WTC11 (cell line): ENCODE measurements around the gene LHFPL6. TPM values are rescaled to one million over a fixed set of nuclear protein-coding genes. Genes with fewer than 3 reads are reported as not detected.

Experiments
- ATAC-seq: fragments of 200-7000 bp; cut with Tn5 transposase; 2 replicates; pipeline ENCODE4 v1.10.0; 2021; ENCODE audit warnings: mild to moderate bottlenecking, moderate library complexity
- CTCF ChIA-PET: fragments of 300-600 bp; sonication (Branson Sonifier 250); formaldehyde crosslinking; loops from one replicate; lab custom pipeline; 2021; ENCODE audit warnings: antibody characterized with exemption; lab: Charles Lee
- POLR2A ChIA-PET: fragments of 350-600 bp; sonication (Branson Sonifier 250); formaldehyde crosslinking; loops from one replicate; lab custom pipeline; 2021; ENCODE audit warnings: antibody characterized with exemption; lab: Charles Lee
- DNase-seq: peaks from one replicate; pipeline ENCODE4 v3.0.0; 2021; ENCODE audit warnings: low spot score
- H3K27ac Mint-ChIP-seq: 2 replicates; pipeline ENCODE4 v1.8.0; 2021; ENCODE audit warnings: mixed read lengths
- H3K27me3 Mint-ChIP-seq: 2 replicates; pipeline ENCODE4 v1.8.0; 2021; ENCODE audit warnings: low read depth, mild to moderate bottlenecking, moderate library complexity, mixed read lengths
- H3K36me3 Mint-ChIP-seq: 2 replicates; pipeline ENCODE4 v1.8.0; 2021; ENCODE audit warnings: mixed read lengths
- H3K4me1 Mint-ChIP-seq: 2 replicates; pipeline ENCODE4 v1.8.0; 2022; ENCODE audit warnings: mixed read lengths
- H3K4me3 Mint-ChIP-seq: 2 replicates; pipeline ENCODE4 v1.8.0; 2021; ENCODE audit warnings: mild to moderate bottlenecking, moderate library complexity, mixed read lengths
- H3K9me3 Mint-ChIP-seq: 2 replicates; pipeline ENCODE4 v1.8.0; 2021; ENCODE audit warnings: mixed read lengths
- ATF1 ChIP-seq: sonication (generic); formaldehyde crosslinking; IDR thresholded peaks from 2 replicates; pipeline ENCODE4 v1.8.1; 2023; ENCODE audit warnings: mild to moderate bottlenecking, moderate library complexity, missing genetic modification reagents
- ESRRA ChIP-seq: sonication (generic); formaldehyde crosslinking; IDR thresholded peaks from 2 replicates; pipeline ENCODE4 v1.8.1; 2022; ENCODE audit warnings: mild to moderate bottlenecking, missing genetic modification reagents, borderline replicate concordance
- ETV6 ChIP-seq: sonication (generic); formaldehyde crosslinking; IDR thresholded peaks from 2 replicates; pipeline ENCODE4 v1.8.1; 2022; ENCODE audit warnings: mild to moderate bottlenecking, missing genetic modification reagents
- FOXP1 ChIP-seq: sonication (generic); formaldehyde crosslinking; IDR thresholded peaks from 2 replicates; pipeline ENCODE4 v1.8.0; 2022; ENCODE audit warnings: missing genetic modification reagents, mild to moderate bottlenecking, moderate library complexity, borderline replicate concordance
- GABPB1 ChIP-seq: sonication (generic); formaldehyde crosslinking; IDR thresholded peaks from 2 replicates; pipeline ENCODE4 v1.8.1; 2023; ENCODE audit warnings: mild to moderate bottlenecking, missing genetic modification reagents
- NR1H2 ChIP-seq: sonication (generic); formaldehyde crosslinking; IDR thresholded peaks from 2 replicates; pipeline ENCODE4 v1.9.0; 2021; ENCODE audit warnings: mild to moderate bottlenecking, moderate library complexity, missing genetic modification reagents
- RELA ChIP-seq: sonication (generic); formaldehyde crosslinking; IDR thresholded peaks from 2 replicates; pipeline ENCODE4 v1.8.1; 2022; ENCODE audit warnings: missing genetic modification reagents, mild to moderate bottlenecking, borderline replicate concordance
- RORB ChIP-seq: fragments of 250-450 bp; sonication (Bioruptor Pico); IDR thresholded peaks from 2 replicates; pipeline ENCODE4 v1.9.0; 2021; ENCODE audit warnings: mild to moderate bottlenecking
- SMAD4 ChIP-seq: sonication (generic); formaldehyde crosslinking; IDR thresholded peaks from 2 replicates; pipeline ENCODE4 v1.8.0; 2022; ENCODE audit warnings: mild to moderate bottlenecking, missing genetic modification reagents
- SOX15 ChIP-seq: fragments of 250-450 bp; sonication (Bioruptor Pico); IDR thresholded peaks from 2 replicates; pipeline ENCODE4 v1.9.0; 2021; ENCODE audit warnings: mild to moderate bottlenecking
- ZNF396 ChIP-seq: fragments of 250-450 bp; sonication (Bioruptor Pico); IDR thresholded peaks from 2 replicates; pipeline ENCODE4 v1.8.0; 2021; ENCODE audit warnings: mild to moderate bottlenecking, moderate library complexity, borderline replicate concordance
- ZNF423 ChIP-seq: fragments of 250-450 bp; sonication (Bioruptor Pico); IDR thresholded peaks from 2 replicates; pipeline ENCODE4 v2.1.2; 2022; ENCODE audit warnings: mild to moderate bottlenecking, moderate library complexity
- total RNA-seq: library from RNA; stranded (reverse); gene quantifications from 3 replicates; pipeline ENCODE4 v1.2.3, GENCODE V29; 2021
- TF ChIP-seq, protein P1 (sequence below): sonication (generic); formaldehyde crosslinking; IDR thresholded peaks from 2 replicates; pipeline ENCODE4 v1.8.1; 2023; ENCODE audit warnings: mild to moderate bottlenecking, missing genetic modification reagents, moderate library complexity
- TF ChIP-seq, protein P2 (sequence below): fragments of 250-450 bp; sonication (Bioruptor Pico); IDR thresholded peaks from 2 replicates; pipeline ENCODE4 v2.1.2; 2022; ENCODE audit warnings: mild to moderate bottlenecking, moderate library complexity
- TF ChIP-seq, protein P3 (sequence below): fragments of 250-450 bp; sonication (Bioruptor Pico); IDR thresholded peaks from 2 replicates; pipeline ENCODE4 v1.9.0; 2021; ENCODE audit warnings: moderate library complexity, mild to moderate bottlenecking, inconsistent platforms, borderline replicate concordance
- TF ChIP-seq, protein P4 (sequence below): sonication (generic); formaldehyde crosslinking; IDR thresholded peaks from 2 replicates; pipeline ENCODE4 v1.8.1; 2022; ENCODE audit warnings: low read depth, missing genetic modification reagents, borderline replicate concordance
- TF ChIP-seq, protein P5 (sequence below): sonication (generic); formaldehyde crosslinking; IDR thresholded peaks from 2 replicates; pipeline ENCODE4 v1.8.0; 2022; ENCODE audit warnings: missing genetic modification reagents
- TF ChIP-seq, protein P6 (sequence below): sonication (generic); formaldehyde crosslinking; IDR thresholded peaks from 2 replicates; pipeline ENCODE4 v1.8.1; 2022; ENCODE audit warnings: mild to moderate bottlenecking, missing genetic modification reagents, moderate library complexity, borderline replicate concordance
- TF ChIP-seq, protein P7 (sequence below): sonication (generic); formaldehyde crosslinking; IDR thresholded peaks from 2 replicates; pipeline ENCODE4 v1.8.1; 2022; ENCODE audit warnings: mild to moderate bottlenecking, moderate library complexity, missing genetic modification reagents

The LHFPL6 gene
- total RNA-seq, 1 experiment from 2014 or later, result 4.5 TPM

DNA sequence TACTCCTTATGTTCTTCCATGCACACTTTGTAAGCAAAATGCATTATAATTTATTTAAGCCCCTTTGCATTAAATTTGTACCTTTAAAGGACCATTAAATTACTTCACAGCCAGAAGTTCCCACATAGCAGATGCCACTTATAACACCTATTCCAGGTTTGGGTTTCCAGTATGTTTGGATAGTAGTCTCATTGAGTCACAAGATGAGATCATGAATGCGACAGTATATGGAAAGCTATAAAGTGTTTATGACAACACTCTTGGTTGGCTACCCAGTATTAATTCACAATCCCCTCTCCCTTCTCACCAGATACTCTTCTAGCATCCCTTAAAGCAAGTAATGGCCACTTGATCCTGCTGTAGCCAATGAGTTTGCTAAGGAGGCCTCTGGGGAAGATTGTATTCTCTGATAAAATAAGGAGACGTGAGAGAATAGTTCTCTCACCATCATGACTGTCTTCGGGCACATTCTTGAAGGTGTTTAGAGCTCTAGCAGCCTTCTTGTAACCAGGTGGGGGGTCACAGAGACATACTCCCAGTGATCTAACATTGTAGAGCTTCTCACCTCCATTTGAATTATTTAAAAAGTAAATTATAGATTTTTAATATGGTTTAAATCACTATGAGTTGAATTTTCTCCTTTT lies 2.8 kb upstream of the LHFPL6 start:
- H3K27me3 Mint-ChIP-seq, result peaks cover 69% of the 10 kb centered on the region
- no peak overlapping the region for H3K4me3 Mint-ChIP-seq
- no peak for TF ChIP-seq ZNF396 (CRISPR knock-in tag)
- TF ChIP-seq FOXP1, result no peak
- no peak for TF ChIP-seq GABPB1 (CRISPR knock-in tag)
- TF ChIP-seq, protein P1, sequence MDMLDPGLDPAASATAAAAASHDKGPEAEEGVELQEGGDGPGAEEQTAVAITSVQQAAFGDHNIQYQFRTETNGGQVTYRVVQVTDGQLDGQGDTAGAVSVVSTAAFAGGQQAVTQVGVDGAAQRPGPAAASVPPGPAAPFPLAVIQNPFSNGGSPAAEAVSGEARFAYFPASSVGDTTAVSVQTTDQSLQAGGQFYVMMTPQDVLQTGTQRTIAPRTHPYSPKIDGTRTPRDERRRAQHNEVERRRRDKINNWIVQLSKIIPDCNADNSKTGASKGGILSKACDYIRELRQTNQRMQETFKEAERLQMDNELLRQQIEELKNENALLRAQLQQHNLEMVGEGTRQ (CRISPR knock-in tag), result no peak
- TF ChIP-seq, protein P2, sequence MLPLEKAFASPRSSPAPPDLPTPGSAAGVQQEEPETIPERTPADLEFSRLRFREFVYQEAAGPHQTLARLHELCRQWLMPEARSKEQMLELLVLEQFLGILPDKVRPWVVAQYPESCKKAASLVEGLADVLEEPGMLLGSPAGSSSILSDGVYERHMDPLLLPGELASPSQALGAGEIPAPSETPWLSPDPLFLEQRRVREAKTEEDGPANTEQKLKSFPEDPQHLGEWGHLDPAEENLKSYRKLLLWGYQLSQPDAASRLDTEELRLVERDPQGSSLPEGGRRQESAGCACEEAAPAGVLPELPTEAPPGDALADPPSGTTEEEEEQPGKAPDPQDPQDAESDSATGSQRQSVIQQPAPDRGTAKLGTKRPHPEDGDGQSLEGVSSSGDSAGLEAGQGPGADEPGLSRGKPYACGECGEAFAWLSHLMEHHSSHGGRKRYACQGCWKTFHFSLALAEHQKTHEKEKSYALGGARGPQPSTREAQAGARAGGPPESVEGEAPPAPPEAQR (CRISPR knock-in tag), result no peak
- TF ChIP-seq ETV6 (CRISPR knock-in tag), result no peak
- TF ChIP-seq SOX15 (CRISPR knock-in tag), result no peak
- TF ChIP-seq, protein P3, sequence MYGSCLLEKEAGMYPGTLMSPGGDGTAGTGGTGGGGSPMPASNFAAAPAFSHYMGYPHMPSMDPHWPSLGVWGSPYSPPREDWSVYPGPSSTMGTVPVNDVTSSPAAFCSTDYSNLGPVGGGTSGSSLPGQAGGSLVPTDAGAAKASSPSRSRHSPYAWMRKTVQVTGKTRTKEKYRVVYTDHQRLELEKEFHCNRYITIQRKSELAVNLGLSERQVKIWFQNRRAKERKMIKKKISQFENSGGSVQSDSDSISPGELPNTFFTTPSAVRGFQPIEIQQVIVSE (CRISPR knock-in tag), result no peak
- TF ChIP-seq ZNF423, result no peak
- TF ChIP-seq, protein P4, sequence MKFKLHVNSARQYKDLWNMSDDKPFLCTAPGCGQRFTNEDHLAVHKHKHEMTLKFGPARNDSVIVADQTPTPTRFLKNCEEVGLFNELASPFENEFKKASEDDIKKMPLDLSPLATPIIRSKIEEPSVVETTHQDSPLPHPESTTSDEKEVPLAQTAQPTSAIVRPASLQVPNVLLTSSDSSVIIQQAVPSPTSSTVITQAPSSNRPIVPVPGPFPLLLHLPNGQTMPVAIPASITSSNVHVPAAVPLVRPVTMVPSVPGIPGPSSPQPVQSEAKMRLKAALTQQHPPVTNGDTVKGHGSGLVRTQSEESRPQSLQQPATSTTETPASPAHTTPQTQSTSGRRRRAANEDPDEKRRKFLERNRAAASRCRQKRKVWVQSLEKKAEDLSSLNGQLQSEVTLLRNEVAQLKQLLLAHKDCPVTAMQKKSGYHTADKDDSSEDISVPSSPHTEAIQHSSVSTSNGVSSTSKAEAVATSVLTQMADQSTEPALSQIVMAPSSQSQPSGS, result no peak
- no peak for TF ChIP-seq SMAD4 (CRISPR knock-in tag)
- no peak for TF ChIP-seq RELA
- TF ChIP-seq ATF1 (CRISPR knock-in tag), result no peak
- TF ChIP-seq, protein P5, sequence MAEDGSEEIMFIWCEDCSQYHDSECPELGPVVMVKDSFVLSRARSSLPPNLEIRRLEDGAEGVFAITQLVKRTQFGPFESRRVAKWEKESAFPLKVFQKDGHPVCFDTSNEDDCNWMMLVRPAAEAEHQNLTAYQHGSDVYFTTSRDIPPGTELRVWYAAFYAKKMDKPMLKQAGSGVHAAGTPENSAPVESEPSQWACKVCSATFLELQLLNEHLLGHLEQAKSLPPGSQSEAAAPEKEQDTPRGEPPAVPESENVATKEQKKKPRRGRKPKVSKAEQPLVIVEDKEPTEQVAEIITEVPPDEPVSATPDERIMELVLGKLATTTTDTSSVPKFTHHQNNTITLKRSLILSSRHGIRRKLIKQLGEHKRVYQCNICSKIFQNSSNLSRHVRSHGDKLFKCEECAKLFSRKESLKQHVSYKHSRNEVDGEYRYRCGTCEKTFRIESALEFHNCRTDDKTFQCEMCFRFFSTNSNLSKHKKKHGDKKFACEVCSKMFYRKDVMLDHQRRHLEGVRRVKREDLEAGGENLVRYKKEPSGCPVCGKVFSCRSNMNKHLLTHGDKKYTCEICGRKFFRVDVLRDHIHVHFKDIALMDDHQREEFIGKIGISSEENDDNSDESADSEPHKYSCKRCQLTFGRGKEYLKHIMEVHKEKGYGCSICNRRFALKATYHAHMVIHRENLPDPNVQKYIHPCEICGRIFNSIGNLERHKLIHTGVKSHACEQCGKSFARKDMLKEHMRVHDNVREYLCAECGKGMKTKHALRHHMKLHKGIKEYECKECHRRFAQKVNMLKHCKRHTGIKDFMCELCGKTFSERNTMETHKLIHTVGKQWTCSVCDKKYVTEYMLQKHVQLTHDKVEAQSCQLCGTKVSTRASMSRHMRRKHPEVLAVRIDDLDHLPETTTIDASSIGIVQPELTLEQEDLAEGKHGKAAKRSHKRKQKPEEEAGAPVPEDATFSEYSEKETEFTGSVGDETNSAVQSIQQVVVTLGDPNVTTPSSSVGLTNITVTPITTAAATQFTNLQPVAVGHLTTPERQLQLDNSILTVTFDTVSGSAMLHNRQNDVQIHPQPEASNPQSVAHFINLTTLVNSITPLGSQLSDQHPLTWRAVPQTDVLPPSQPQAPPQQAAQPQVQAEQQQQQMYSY, result no peak
- TF ChIP-seq, protein P6, sequence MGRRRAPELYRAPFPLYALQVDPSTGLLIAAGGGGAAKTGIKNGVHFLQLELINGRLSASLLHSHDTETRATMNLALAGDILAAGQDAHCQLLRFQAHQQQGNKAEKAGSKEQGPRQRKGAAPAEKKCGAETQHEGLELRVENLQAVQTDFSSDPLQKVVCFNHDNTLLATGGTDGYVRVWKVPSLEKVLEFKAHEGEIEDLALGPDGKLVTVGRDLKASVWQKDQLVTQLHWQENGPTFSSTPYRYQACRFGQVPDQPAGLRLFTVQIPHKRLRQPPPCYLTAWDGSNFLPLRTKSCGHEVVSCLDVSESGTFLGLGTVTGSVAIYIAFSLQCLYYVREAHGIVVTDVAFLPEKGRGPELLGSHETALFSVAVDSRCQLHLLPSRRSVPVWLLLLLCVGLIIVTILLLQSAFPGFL (CRISPR knock-in tag), result no peak
- TF ChIP-seq, protein P7, sequence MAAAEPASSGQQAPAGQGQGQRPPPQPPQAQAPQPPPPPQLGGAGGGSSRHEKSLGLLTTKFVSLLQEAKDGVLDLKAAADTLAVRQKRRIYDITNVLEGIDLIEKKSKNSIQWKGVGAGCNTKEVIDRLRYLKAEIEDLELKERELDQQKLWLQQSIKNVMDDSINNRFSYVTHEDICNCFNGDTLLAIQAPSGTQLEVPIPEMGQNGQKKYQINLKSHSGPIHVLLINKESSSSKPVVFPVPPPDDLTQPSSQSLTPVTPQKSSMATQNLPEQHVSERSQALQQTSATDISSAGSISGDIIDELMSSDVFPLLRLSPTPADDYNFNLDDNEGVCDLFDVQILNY (CRISPR knock-in tag), result no peak
- no peak for TF ChIP-seq RORB
- no peak for TF ChIP-seq NR1H2 (CRISPR knock-in tag)
- TF ChIP-seq ESRRA (CRISPR knock-in tag), result no peak
- DNase-seq (no peak), ATAC-seq (no peak)
- ChIA-PET POLR2A (no interaction called here), CTCF (interaction anchor here (0.6 to 1.8 kb wide), 3 partner anchors 11 to 189 kb away, joined by 4 to 7 read pairs (median 4); no protein-coding TSS in a partner anchor)
- H3K4me1 Mint-ChIP-seq, result peaks cover 12% of the 10 kb centered on the region
- no peaks in the 10 kb centered on the region for H3K9me3 Mint-ChIP-seq
- H3K36me3 Mint-ChIP-seq, result no peaks in the 10 kb centered on the region
- H3K27ac Mint-ChIP-seq, result no peak overlapping the region
